IPS DF 4.7 (cell line): ENCODE data around the gene LARP7.
"Not testable (repeated sequence)": the region's sequence is repeated elsewhere in the genome, so short reads cannot be mapped to it uniquely, and the experiment has no call there.

ENCODE experiments used
- DNase-seq: peaks from one replicate; pipeline ENCODE4 v3.0.0-alpha.2; 2013; ENCODE audit warnings: low spot score; ENCODE audit errors: extremely low read depth

LARP7 gene

GRCh38 chr4:112636688-112637551 lies at the start of gene LARP7, which contains the start of gene ZGRF1:
TSS of gene LARP7 (plus strand) at chr4:112637143. CDS start at chr4:112644670, 7,527 bp downstream.
TSS of gene ZGRF1 (minus strand) at chr4:112636909. CDS start at chr4:112633176, 3,733 bp downstream.
- DNase-seq = peak; percentile 99

DNA sequence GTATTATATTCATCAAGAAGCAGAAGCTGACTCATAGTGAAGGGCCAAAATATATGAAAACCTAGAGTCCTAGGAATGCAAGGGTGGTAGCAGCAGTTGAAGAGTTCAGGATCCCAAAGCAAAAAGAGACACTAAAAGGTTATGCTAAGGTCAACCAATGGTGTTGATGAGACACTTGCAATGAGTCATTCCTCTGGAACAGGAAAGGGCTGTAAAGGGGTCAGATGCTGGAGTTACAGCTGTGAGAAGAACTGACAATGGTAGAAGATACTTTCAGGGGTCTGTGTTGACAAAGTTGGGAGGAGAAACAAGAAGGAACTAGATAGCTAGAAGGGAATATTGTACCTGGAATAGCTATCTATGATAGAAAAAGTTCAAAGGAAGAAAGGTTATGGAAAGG lies 47.7 kb upstream of the LARP7 start:
- no peak for DNase-seq

DNA sequence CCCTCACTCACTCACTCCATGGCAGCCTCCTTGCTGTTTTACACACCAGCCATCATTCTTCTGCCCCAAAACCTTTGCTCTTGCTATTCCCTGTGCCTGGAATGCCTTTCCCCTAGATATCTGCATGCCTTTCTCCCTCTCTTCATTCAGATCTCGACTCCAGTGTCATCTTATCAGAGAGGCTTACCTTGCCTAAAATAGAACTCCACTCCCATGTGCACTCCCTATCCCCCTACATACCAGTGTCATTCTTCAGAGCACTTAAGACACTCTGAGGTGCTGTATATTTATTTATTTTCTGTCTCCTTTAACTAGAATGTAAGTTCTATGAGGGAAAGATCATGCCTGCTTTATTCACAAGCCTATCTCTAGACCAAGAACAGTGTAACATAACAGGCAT lies 45.4 kb upstream of the LARP7 start:
- no peak for DNase-seq

DNA sequence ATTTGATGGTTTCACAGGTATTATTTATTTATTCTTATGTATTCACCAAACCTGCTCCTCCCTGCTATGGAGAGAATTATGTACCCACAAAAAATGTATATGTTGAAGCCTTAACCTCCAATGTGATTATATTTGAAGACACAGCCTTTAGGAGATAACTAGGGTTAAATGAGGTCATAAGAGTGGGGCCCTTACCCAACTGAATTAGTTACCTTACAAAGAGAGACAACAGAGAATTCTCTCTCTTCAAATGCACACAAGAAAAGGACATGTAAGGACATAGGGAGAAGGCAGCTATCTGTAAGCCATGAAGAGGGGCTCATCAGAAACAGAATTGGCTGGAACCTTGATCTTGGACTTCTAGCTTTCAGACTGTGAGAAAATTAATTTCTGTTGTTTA lies 44.2 kb upstream of the LARP7 start:
- DNase-seq = no peak

GRCh38 chr4:112593438-112594133 lies 43.4 kb upstream of the LARP7 start:
- no peak for DNase-seq

- DNase-seq = no peak
These were observed 42.0 kb upstream of the LARP7 start for GRCh38 chr4:112594993-112595392.

DNA sequence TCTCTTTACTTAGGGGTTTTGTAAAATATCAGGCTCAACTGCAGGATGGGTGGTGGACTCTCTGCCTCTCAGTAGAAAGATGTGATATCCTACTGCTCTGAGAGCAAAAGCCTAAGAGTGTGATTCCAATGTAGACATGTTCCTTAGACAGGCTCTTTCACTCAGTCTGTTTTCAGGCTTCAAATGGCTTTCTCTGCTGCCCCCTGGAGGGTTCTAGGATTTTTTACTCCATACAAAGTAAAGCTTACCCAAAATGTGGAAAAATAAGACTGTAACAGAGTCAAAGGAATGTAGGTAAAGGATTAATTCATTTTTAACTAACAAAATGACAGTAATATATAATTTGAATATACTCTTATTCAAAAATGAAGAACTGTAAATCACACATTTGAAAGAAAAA lies 32.4 kb upstream of the LARP7 start:
- DNase-seq = peak; percentile 19

DNA sequence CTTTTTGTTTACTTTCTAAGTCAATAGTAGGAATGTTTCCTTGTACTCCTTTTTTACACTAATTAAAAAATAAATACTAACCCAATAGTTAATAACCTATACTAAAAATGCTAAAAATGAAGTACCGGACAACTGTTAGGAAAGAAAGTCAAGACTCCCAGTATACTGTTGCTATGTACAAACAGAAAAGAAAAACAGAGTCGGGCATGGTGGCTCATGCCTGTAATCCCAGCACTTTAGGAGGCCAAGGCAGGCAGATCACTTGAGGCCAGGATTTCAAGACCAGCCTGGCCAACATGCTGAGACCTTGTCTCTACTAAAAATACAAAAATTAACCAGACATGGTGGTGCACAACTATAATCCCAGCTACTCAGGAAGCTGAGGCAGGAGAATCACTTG lies 24.1 kb upstream of the LARP7 start:
- DNase-seq = not testable (repeated sequence)

GRCh38 chr4:112616984-112617383 lies 20.0 kb upstream of the LARP7 start:
- no peak for DNase-seq

GRCh38 chr4:112626228-112626627 lies 10.7 kb upstream of the LARP7 start:
- DNase-seq = no peak

GRCh38 chr4:112633477-112634235 lies 3.3 kb upstream of the LARP7 start:
- DNase-seq = no peak

DNA sequence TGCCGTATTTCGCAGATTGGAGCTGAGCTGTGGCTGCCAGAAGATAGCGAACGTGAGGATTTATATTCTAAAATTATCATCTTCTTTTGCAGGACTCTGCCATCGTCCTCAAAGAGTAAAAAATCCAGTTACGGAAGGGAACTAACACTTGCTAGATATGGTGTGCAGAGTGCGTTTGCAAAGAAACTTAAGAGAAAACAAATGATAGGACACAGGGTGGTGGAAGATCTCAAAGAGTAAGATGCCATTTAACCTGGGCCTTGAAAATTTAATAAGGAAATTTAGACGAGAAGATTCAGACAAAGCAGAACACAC lies 566 bp downstream of the LARP7 start:
- DNase-seq = no peak

- no peak for DNase-seq
These were observed 5.6 kb downstream of the LARP7 start for GRCh38 chr4:112642526-112642925.

DNA sequence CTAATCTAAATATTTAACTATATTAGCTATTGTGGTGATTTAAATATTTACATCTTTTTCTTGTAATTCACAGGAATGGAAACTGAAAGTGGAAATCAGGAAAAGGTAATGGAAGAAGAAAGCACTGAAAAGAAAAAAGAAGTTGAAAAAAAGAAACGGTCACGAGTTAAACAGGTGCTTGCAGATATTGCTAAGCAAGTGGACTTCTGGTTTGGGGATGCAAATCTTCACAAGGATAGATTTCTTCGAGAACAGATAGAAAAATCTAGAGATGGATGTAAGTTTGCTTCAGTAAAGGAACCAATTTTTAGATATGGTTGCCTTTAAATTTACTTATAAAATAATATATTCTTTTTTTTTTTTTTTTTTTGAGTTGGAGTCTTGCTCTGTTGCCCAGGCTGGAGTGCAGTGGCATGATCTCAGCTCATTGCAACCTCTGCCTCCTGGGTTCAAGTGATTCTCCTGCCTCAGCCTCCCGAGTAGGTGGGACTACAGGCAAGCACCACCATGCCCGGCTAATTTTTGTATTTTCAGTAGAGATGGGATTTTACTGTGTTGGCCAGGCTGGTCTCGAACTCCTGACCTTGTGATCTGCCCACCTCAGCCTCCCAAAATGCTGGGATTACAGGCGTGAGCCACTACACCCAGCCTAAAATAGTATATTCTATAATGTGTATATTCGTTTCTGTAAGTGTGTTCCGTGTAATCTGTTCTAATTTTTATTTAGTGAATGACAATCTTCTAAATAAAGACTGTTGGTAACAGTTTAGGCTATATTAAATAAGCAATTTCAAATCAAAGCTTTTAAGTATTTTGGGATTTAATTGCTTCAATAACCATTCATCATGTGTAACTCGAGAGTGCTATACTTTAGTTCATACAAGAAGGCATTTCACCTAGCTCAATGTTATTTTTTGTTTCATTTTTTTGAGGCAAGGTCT lies 7.9 kb downstream of the LARP7 start:
- not testable (repeated sequence) for DNase-seq

DNA sequence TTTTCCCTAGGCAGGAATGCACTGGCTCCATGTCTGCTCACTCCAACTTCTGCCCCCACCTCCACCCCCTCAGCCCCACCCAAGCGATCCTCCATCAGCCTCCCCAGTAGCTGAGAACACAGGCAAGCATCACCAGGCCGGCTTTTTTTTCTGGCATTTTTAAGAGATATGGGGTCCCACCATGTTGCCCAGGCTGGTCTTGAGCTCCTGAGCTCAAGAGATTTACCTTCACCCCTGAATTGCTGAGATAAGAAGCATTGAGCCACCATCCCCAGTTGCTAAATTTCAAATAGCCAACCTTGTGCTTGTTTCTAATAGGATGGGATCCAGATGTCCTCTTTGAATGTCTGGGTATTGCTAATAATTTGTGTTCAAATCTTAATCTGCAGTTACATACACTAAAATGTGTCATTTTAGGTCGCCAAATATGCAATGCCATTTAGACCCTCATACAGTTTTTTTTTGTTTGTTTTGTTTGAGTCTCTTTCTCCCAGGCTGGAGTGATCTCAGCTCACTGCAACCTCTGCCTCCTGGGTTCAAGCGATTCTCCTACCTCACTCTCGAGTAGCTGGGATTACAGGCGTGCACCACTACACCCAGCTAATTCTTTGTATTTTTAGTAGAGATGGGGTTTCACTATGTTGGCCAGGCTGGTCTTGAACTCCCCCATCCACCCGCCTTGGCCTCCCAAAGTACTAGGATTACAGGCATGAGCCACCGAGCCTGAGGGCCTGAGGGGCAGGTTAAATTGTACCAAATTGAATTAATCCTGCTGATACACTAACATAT lies 8.8 kb downstream of the LARP7 start:
- DNase-seq = peak; percentile 86

GRCh38 chr4:112646632-112647537 lies 9.9 kb downstream of the LARP7 start:
- no peak for DNase-seq

DNA sequence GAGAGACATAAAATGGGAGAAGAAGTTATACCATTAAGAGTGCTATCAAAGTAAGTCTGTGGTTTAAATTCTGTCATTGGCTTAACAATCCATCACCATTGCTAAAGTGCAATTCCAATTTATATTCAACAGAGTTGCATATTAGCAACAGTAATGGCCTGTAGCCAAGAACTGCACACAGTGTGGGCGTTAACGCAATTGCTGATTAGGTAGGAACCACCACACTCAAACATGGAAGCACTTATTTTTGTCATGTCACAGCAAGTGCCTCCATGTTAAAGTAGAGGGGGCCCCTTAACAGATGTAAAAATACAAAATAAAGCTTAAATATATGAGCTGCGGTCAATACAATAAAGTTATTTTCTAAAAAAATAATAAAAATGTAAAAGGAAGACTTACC lies 10.8 kb downstream of the LARP7 start:
- DNase-seq = no peak

DNA sequence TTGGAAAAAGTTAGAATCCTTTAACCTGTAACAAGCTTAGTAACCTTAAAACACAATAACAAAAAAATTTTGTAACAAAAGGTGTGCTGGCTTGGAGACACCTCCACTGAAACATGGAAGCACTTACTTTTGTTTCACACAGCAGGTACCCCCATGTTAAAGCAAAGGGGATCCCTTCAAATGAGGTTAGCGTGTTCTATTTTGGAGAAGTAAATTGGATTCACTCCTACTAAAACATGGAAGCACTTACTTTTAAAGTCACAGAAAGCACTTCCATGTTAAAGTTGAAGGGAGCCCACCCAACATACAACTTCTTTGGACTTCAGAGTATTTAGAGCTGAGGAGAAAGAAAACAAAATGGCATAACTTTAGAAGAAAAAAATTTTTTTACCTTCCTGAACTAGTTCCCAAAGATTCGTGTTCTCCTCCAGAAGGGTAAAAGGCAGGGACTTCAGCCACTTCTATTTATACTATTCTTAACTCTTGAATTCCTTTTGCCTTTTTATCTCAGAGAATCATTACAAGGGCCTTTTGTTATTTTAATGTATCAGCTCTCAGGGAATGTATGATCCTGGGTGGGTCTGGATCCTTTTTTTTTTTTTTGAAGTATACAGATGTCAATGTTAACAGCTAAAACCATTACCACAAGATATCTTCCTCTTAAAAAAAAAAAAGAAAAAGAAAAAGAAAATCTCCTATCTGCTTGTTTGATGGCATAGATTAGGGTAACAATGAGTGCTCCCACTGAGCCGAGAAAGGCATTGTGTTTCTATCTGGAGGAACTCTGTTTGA lies 11.5 kb downstream of the LARP7 start:
- peak; percentile 89 for DNase-seq
